ENCODE data around the gene FAM184A. TPM values are rescaled to one million over a fixed set of nuclear protein-coding genes. Genes with fewer than 3 reads are reported as not detected.

FAM184A gene
- total RNA-seq, 1 donor from 2014 or later: 2.0 TPM

- peaks cover under 1% of the 10 kb centered on the region for H3K27me3 ChIP-seq (ENCODE audit: insufficient read depth, low read length)
- no peak overlapping the region for H3K27ac ChIP-seq (ENCODE audit: low read depth, low read length)
- peaks cover 4% of the 10 kb centered on the region for H3K4me1 Mint-ChIP-seq (ENCODE audit: low read depth, unreplicated experiment)
- H3K36me3 Mint-ChIP-seq (ENCODE audit: low read depth, unreplicated experiment): peaks cover 5% of the 10 kb centered on the region
- H3K4me2 ChIP-seq (ENCODE audit: low read length): no peak overlapping the region
- no peak overlapping the region for H3K4me3 ChIP-seq (ENCODE audit: insufficient read depth, low read depth, low read length)
- H3K36me3 ChIP-seq (ENCODE audit: insufficient read depth, low read length): no peaks in the 10 kb centered on the region
- TF ChIP-seq CTCF (IDR thresholded peaks at IDR 0.05; ENCODE audit: insufficient read depth, low read depth, low read length): no peak
- peaks cover 14% of the 10 kb centered on the region for H3K27me3 Mint-ChIP-seq (ENCODE audit: low read depth, unreplicated experiment)
- H4K20me1 ChIP-seq (ENCODE audit: insufficient read depth, low read length): no peaks in the 10 kb centered on the region
- no peak overlapping the region for H3K4me3 Mint-ChIP-seq (ENCODE audit: unreplicated experiment)
- H2AFZ ChIP-seq (ENCODE audit: low read depth, low read length): no peak overlapping the region
- peaks cover 4% of the 10 kb centered on the region for H3K9me3 ChIP-seq (ENCODE audit: insufficient read depth, low read depth, low read length)
- peaks cover 5% of the 10 kb centered on the region for H3K4me1 ChIP-seq (ENCODE audit: insufficient read depth, low read length)
- peaks cover 16% of the 10 kb centered on the region for H3K9me3 Mint-ChIP-seq (ENCODE audit: unreplicated experiment)
- DNase-seq (ENCODE audit: low read depth) (no peak), FAIRE-seq (no peak)
- H3K79me2 ChIP-seq (ENCODE audit: insufficient read depth, low read length): no peaks in the 10 kb centered on the region
- no peak overlapping the region for H3K27ac Mint-ChIP-seq (ENCODE audit: unreplicated experiment)
- no peak overlapping the region for H3K9ac ChIP-seq (ENCODE audit: low read length)
These were observed 4.5 kb upstream of the FAM184A start for GRCh38 chr6:119083007-119083406.

GRCh38 chr6:119079283-119079809, 882 bp upstream of the FAM184A start:
- Histone ChIP-seq H3K36me3 (ENCODE audit: insufficient read depth, low read length) (no peaks in the 10 kb centered on the region), H4K20me1 (ENCODE audit: insufficient read depth, low read length) (no peaks in the 10 kb centered on the region), H3K9me3 (ENCODE audit: insufficient read depth, low read depth, low read length) (peaks cover 4% of the 10 kb centered on the region), H3K9ac (ENCODE audit: low read length) (peak overlapping the region; percentile 61), H3K4me3 (ENCODE audit: insufficient read depth, low read depth, low read length) (peak overlapping the region; percentile 60), H3K4me1 (ENCODE audit: insufficient read depth, low read length) (peaks cover 5% of the 10 kb centered on the region), H2AFZ (ENCODE audit: low read depth, low read length) (peak overlapping the region; percentile 89), H3K27me3 (ENCODE audit: insufficient read depth, low read length) (peaks cover 13% of the 10 kb centered on the region), H3K4me2 (ENCODE audit: low read length) (peak overlapping the region; percentile 90), H3K27ac (ENCODE audit: low read depth, low read length) (no peak overlapping the region), H3K79me2 (ENCODE audit: insufficient read depth, low read length) (no peaks in the 10 kb centered on the region)
- peaks cover 4% of the 10 kb centered on the region for H3K4me1 Mint-ChIP-seq (ENCODE audit: low read depth, unreplicated experiment)
- DNase-seq (ENCODE audit: low read depth) (peak; percentile 28), FAIRE-seq (no peak)
- H3K27ac Mint-ChIP-seq (ENCODE audit: unreplicated experiment): peak overlapping the region; percentile 85
- peaks cover 16% of the 10 kb centered on the region for H3K9me3 Mint-ChIP-seq (ENCODE audit: unreplicated experiment)
- TF ChIP-seq CTCF (IDR thresholded peaks at IDR 0.05; ENCODE audit: insufficient read depth, low read depth, low read length): no peak
- no peak for TF ChIP-seq EZH2 (IDR thresholded peaks at IDR 0.05; ENCODE audit: insufficient read depth, low read length)
- H3K27me3 Mint-ChIP-seq (ENCODE audit: low read depth, unreplicated experiment): peaks cover 22% of the 10 kb centered on the region
- H3K36me3 Mint-ChIP-seq (ENCODE audit: low read depth, unreplicated experiment): peaks cover 5% of the 10 kb centered on the region
- H3K4me3 Mint-ChIP-seq (ENCODE audit: unreplicated experiment): peak overlapping the region; percentile 94

GRCh38 chr6:119077643-119078375, 655 bp downstream of the FAM184A start:
- Histone ChIP-seq H3K27me3 (ENCODE audit: insufficient read depth, low read length) (peaks cover 19% of the 10 kb centered on the region), H2AFZ (ENCODE audit: low read depth, low read length) (peak overlapping the region; percentile 89), H3K36me3 (ENCODE audit: insufficient read depth, low read length) (no peaks in the 10 kb centered on the region), H3K4me3 (ENCODE audit: insufficient read depth, low read depth, low read length) (peak overlapping the region; percentile 60), H3K9me3 (ENCODE audit: insufficient read depth, low read depth, low read length) (peaks cover 4% of the 10 kb centered on the region), H3K9ac (ENCODE audit: low read length) (peak overlapping the region; percentile 61), H3K4me1 (ENCODE audit: insufficient read depth, low read length) (peaks cover 5% of the 10 kb centered on the region), H3K79me2 (ENCODE audit: insufficient read depth, low read length) (no peaks in the 10 kb centered on the region), H3K27ac (ENCODE audit: low read depth, low read length) (no peak overlapping the region), H3K4me2 (ENCODE audit: low read length) (peak overlapping the region; percentile 90), H4K20me1 (ENCODE audit: insufficient read depth, low read length) (no peaks in the 10 kb centered on the region)
- Mint-ChIP-seq H3K27me3 (ENCODE audit: low read depth, unreplicated experiment) (peaks cover 27% of the 10 kb centered on the region), H3K4me3 (ENCODE audit: unreplicated experiment) (peak overlapping the region; percentile 76), H3K27ac (ENCODE audit: unreplicated experiment) (no peak overlapping the region), H3K9me3 (ENCODE audit: unreplicated experiment) (peaks cover 6% of the 10 kb centered on the region), H3K4me1 (ENCODE audit: low read depth, unreplicated experiment) (peaks cover 4% of the 10 kb centered on the region), H3K36me3 (ENCODE audit: low read depth, unreplicated experiment) (peaks cover 2% of the 10 kb centered on the region)
- no peak for TF ChIP-seq EZH2 (IDR thresholded peaks at IDR 0.05; ENCODE audit: insufficient read depth, low read length)
- DNase-seq (ENCODE audit: low read depth): no peak
- FAIRE-seq: no peak

All from astrocyte (in vitro differentiated cells and primary cell).